Raji (cell line): ENCODE measurements around the gene DLG2.

ENCODE experiments used
- POLR2A ChIP-seq: IDR thresholded peaks from 2 replicates; pipeline ENCODE4 v1.6.1; 2011; ENCODE audit warnings: low read depth, low read length, control low read depth; ENCODE audit not compliant: insufficient read depth

DLG2 gene

DNA sequence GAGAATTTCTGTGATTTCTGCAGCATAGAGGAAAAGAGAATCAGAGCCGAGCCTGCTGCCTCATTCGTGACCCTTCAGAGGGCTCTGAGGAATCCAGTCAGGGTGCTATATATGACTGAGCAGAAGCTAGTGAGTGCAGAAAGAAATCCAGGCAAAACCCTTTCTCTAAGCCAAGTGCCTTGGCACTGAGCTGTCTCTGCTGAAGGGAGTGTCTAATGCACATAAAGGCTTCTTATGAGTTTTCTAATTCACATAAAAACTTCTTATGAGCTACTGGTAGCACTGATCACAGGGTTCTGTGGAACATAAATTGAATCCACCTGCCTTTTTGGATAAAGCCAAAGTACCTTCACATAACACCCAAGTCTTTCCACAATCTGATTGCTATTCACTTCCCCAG is 1555.3 kb downstream of the DLG2 start:
- TF ChIP-seq POLR2A = no peak

DNA sequence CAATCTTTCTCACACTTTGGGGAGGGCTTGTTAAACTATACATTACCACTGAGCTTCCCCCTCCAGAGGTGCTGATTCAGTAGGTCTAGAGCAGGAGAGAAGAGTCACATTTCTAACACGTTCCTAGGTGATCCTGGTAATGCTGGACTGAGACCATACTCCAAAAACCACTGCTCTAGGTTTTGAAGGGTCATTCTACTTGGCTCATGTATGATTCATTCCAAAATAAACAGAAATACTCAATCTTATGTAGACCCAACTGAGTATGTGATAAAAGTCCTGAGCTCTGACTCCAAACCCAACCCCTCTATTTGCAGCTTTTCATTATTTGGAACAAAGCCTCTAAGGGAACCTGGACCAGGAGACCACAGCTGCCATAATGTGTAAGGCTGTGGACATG is 1558.1 kb downstream of the DLG2 start:
- TF ChIP-seq POLR2A = no peak

DNA sequence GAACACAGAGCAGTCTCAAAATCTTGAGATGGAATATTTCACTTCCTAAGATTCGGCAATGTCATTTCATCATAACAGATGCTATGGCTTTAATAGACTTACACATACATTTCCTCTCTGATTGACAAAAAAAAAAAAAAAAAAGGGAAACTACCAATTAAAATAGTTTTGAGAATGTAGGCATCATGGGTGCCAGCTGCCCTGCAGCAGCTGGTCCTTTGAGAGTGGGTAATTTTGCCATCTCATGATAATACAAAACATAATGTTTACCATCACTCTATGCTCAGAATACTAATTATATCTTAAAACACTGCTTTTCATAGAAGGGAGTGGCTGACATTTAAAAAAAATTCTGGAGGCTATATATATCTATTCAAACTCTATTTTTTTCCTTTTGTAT is 1565.4 kb downstream of the DLG2 start:
- no peak for TF ChIP-seq POLR2A

GRCh38 chr11:84056653-84057376 is 1570.3 kb downstream of the DLG2 start:
- no peak for TF ChIP-seq POLR2A

GRCh38 chr11:84045146-84045545 is 1582.0 kb downstream of the DLG2 start:
- no peak for TF ChIP-seq POLR2A

DNA sequence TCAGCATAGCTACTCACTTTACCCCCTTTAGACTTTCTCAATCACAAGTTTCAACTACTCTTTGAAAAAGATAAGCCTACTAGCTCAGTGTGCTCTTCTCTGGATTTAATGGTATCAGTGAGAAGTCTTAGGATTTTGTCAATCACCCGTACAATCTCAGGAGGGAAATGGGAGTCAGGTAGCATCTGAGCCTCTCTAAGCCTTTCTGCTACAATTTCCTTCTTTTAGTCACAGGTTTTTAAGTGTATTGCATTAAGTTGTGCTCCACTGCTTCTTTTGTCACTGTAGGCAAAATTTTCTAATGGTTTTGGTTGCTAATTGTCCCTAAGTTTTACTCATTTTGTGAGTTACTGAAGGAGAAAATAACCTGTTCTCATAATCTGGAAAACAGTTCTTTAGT is 1582.4 kb downstream of the DLG2 start:
- no peak for TF ChIP-seq POLR2A

- TF ChIP-seq POLR2A = no peak
These were observed 1590.4 kb downstream of the DLG2 start for GRCh38 chr11:84036664-84037194.

DNA sequence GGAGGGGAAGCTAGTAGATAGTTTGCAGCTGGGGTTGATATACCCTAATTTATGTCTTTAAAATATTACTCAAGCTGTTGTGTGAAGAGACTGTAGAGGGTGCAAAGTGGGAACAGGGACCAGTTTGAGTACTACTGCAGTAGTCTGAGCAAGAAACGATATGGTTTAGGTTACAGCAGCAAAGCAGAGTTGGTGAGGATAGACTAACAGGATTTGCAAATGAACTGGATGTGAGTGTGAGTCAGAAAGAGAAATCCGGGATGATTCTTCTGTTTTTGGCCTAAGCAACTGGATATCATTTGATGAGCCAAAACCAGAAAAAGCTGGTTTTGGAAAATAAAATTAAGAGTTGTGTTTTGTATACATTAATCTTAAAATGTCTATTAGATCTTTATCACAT is 1591.5 kb downstream of the DLG2 start:
- TF ChIP-seq POLR2A = no peak

GRCh38 chr11:84034484-84034883 is 1592.7 kb downstream of the DLG2 start:
- TF ChIP-seq POLR2A = no peak

DNA sequence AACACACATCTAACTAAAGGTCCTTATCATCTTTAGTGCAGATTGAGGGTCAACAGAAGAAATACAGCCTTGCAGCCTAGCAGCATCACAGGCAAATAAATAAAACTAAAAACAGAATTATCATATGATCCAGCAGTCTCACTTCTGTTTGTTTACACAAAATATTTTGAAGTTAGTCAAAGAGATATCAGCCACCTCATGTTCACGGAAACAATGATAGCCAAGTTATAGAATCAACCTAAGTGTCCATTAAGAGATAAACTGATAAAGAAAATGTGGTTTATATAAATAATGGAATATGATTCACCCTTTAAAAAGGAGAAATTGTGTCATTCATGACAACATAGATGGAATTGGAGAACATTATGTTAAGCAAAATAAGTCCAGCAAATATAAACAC is 1602.9 kb downstream of the DLG2 start:
- TF ChIP-seq POLR2A = no peak

GRCh38 chr11:84022695-84023094 is 1604.4 kb downstream of the DLG2 start:
- no peak for TF ChIP-seq POLR2A

DNA sequence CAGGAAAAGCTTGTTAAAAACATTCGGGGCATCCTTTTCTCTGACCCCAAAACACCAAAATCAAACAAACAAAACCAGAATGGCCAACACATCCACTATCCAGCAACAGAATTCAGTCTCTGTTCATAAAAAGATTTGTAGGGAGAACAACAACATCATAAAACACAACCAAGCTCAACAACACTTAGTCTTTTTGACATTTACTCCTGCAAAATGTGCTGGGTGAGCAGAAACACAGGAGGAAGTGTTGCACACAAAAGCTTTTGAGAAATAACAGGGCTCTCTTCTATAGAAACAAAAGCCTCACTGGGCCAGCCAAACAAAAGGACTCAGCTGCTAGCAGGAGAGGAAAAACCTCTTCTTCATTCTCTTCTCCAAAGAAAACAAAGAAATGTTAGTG is 1604.9 kb downstream of the DLG2 start:
- no peak for TF ChIP-seq POLR2A

GRCh38 chr11:84021291-84021690 is 1605.9 kb downstream of the DLG2 start:
- no peak for TF ChIP-seq POLR2A

- TF ChIP-seq POLR2A = no peak
These were observed 1607.5 kb downstream of the DLG2 start for GRCh38 chr11:84019571-84020194.

GRCh38 chr11:84014539-84014938 is 1612.6 kb downstream of the DLG2 start:
- no peak for TF ChIP-seq POLR2A

GRCh38 chr11:84012171-84012826 is 1614.8 kb downstream of the DLG2 start:
- TF ChIP-seq POLR2A = no peak

DNA sequence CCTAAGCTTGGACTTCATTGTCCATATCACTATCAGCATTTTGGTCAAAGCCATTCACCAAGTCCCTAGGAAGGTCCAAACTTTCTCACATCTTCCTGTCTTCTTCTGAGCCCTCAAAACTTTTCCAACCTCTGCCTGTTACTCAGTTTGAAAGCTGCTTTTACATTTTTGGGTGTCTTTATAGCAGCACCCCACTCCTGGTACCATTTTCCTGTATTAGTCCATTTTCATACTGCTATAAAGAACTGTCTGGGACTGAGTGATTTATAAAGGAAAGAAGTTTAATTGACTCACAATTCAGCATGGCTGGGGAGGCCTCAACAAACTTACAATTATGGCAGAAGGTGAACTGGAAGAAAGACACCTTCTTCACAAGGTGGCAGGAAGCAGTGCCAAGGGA is 1624.0 kb downstream of the DLG2 start:
- no peak for TF ChIP-seq POLR2A

GRCh38 chr11:83998921-83999320 is 1628.2 kb downstream of the DLG2 start:
- TF ChIP-seq POLR2A = no peak
